CD4-positive, alpha-beta T cell treated with Interleukin-4 for 4 hours (primary cell): ENCODE results near the gene CYTL1.
"Not testable (repeated sequence)": the region's sequence is repeated elsewhere in the genome, so short reads cannot be mapped to it uniquely, and the experiment has no call there.

Experiments used
- DNase-seq: peaks from one replicate; pipeline ENCODE4 v3.0.0-alpha.2; 2020

CYTL1 gene

GRCh38 chr4:5032813-5033212 is 13.6 kb upstream of the CYTL1 start:
- no peak for DNase-seq

GRCh38 chr4:5030927-5031326 is 11.7 kb upstream of the CYTL1 start:
- no peak for DNase-seq

DNA sequence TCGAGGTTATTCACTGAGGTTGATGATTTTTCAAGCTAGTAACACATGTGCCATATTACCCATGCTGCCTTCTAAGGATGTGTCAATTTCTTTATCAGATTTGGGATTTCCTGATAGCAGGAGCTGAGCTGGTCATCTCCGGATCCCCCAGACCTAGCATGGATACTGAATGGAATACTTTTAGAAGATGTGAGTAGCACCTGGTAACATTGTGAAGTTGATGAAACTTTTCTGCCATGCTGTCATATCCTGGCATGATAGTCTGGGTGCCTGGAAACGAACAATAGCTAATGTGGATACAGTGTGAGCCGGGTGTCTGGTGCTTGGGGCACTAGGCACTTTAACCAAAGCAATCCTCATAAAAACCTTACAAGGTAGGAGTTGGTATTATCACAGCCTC is 11.0 kb upstream of the CYTL1 start:
- DNase-seq, result no peak

- no peak for DNase-seq
Observed at GRCh38 chr4:5029447-5029846, 10.2 kb upstream of the CYTL1 start.

- no peak for DNase-seq
Observed at GRCh38 chr4:5028480-5028879, 9.2 kb upstream of the CYTL1 start.

DNA sequence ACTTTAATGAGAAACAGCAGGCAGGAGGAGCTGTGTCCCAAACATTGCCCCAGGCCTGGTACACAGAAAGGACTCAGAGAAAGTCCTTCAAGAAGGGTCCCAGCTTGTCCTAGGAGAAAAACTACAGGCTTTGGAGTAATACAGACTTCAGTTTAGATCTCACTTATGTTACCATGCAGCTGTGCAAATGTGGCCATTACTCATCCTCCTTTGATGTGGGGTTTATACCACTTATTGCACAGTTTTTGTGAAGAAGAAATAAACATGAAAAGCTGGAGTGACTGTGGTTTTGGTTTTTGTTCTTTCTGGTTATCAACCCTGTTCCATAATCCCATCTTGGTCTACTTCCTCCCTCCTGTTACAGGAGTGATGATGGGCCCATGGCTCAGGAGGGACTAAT is 8.1 kb upstream of the CYTL1 start:
- DNase-seq, result no peak

DNA sequence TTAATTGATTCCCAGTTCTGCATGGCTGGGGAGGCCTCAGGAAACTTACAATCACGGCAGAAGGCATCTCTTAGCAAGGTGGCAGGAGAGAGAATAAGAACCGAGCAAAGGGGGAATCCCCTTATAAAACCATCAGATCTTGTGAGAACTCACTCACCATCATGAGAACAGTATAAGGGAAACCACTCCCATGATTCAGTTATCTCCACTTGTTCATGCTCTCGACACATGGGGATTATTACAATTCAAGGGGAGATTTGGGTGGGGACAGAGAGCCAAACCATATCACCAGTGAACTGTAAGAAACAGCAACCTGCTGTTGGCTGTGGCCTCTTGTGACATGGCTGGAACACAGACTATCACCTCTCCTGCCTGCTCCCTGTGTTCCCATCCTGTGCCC is 7.1 kb upstream of the CYTL1 start:
- DNase-seq, result no peak

- no peak for DNase-seq
Observed at GRCh38 chr4:5024673-5025072, 5.4 kb upstream of the CYTL1 start.

DNA sequence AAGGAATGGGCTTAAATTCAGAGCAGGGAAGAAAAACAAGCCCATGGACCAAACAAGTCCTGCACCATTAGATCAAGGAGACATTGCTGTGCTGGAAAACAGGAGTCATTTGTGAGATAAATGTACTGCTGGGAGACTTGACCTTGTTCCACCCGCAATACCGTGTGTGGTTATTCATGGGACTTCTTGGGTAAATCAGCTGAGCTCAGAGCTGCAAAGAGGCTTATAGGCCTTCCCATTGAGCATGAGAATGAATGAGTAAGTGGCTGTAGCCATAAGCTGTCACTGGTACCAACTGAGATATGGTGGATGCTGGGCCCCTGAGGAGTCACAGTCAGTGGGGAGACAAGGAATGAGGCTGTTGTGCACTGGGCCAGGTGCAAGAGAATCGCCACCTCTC is 2.3 kb upstream of the CYTL1 start:
- no peak for DNase-seq

DNA sequence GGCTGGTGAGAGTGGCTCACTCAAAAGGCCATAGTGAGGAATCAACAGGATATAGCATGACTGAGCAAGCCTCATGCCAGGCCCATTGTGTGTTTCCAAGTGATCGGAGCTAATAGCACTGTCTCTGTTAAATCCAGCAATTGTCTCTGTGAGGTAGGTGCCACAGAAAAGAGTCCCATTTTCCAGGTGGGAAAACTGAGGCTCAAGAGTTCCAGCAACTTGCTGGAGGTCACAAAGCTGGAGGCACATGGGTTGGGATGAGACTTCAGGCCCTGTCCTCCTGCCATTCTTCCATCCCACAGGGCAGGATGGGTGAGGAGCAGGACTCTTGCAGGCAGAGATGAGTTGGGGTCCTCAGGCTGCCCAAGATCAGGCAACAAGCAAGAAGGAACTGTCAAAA is 1.1 kb upstream of the CYTL1 start:
- no peak for DNase-seq

DNA sequence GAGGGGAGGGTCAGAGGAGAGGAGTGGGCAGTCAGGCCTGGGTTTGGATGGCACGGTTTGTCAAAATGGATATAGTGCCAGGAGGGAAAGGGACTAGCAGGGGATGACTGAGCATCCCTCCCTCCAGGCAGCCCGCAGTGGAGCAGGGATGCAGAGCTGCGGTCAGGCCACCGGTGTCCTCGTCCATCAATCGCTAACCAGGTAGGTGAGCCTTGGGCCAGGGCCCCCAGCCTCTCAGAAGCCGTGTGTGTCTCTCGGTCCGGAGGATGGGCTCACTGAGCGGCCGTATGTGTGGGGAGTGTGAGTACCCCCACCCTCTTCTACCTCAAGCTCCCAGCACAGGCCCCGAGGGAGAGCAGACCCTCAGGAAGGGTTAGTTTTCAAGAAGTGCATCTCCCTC is 538 bp upstream of the CYTL1 start:
- no peak for DNase-seq

GRCh38 chr4:5018603-5019002 is 655 bp downstream of the CYTL1 start:
- no peak for DNase-seq

DNA sequence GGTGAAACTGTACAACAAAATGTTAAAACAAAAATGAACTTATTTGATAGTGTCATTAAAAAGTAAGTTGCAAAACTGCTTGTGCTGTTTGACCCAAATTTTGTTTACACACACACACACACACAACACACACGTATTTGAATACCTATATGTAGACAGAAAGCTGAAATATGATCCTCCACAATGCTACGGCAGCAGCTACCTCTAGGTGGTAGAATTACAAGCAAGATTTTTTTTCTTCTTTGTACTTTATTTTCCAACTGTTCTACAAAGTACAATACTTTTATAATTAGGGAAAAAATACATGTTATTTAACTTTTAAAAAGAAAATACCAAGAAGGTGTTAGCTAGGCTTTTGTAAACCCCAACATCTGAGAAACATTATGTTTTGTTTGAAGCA is 1.2 kb downstream of the CYTL1 start:
- DNase-seq, result no peak

DNA sequence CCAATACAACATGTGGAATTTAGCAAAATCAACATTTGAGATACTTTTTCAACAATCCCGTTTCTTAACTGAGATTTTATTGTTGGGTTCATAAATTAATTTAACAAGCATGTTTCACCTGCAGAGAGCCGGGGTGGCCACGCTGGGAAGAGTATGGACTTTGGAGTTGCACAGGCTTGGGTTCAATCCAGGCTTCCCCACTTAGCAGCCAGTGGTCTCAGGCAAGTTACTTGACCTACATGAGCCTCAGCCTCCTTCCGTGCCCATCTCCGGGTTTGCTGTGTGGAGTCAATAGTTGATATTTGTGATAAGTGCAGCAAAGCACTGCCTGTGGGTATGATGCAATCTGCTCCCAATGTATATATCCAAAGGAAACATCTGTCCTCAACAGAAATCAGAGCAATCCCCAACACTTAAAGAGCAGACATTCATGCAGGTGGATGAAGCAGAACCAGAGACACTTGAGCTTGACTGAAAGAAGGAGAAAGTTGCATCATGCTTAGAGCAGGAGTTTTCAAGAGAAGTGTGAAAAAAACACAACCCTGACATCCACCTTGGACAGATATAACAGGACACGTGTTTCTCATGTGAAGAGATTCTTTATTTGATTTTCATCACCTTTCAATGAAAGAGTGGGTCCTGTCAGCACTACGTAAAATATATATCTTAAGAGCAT is 5.1 kb downstream of the CYTL1 start:
- no peak for DNase-seq

DNA sequence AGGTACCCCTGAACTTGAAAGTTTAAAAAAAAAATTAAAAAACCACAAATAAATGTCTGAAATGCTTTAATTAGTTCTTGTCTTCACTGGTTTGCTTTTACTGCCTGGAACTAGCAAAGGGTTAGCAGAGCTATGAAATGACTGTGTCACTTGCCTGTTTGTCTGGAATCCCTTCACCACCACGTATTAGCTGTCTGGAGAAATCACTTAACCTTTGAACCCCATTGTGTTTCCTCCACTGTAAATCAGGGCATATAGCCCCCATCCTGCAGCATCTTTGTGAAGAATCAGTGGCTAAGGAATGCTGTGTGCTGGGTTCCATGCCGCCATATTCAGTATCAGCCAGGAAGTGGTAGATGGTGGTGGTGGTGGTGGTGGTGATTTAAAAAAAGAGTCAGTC is 6.3 kb downstream of the CYTL1 start:
- no peak for DNase-seq

DNA sequence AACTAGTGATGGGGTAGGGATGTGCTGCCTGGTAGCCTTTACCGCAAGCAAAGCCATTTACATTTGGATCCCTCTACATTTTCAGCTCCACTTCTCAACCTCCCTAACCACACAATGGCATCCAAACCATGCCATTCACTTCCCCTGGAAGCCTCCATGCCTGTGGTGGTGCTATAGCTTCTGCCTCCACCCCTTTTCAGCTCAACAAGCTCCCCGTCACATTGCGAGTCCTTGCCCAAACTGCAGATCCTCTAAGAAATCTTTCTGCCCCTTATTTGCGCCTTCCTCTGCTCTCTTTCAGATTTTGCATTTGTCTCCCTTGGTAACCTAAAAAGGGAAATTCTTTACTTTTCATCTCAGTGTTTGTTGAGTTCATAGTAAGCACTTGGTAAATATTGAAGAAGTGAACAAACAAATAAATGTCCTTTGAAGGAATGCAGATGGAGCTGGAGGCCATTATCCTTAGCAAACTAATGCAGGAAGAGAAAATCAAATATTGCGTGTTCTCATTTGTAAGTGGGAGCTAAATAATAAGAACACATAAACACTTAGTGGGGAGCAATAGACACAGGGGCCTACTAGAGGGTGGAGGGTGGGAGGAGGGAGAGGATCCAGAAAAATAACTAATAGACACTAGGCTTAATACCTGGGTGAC is 6.9 kb downstream of the CYTL1 start:
- no peak for DNase-seq

- DNase-seq, result no peak
Observed at GRCh38 chr4:5010984-5011383, 8.3 kb downstream of the CYTL1 start.

- no peak for DNase-seq
Observed at GRCh38 chr4:5009796-5010195, 9.5 kb downstream of the CYTL1 start.

DNA sequence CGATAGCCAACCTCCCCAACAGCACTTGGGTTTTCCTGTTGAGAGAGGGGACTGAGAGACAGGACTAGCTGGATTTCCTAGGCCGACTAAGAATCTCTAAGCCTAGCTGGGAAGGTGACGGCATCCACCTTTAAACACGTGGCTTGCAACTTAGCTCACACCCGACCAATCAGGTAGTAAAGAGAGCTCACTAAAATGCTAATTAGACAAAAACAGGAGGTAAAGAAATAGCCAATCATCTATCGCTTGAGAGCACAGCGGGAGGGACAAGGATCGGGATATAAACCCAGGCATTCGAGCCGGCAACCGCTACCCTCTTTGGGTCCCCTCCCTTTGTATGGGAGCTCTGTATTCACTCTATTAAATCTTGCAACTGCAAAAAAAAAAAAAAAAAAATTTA is 12.3 kb downstream of the CYTL1 start:
- not testable (repeated sequence) for DNase-seq

GRCh38 chr4:5004496-5004895 is 14.8 kb downstream of the CYTL1 start:
- DNase-seq, result no peak

- no peak for DNase-seq
Observed at GRCh38 chr4:5003918-5004317, 15.3 kb downstream of the CYTL1 start.

- DNase-seq, result no peak
Observed at GRCh38 chr4:5003372-5003857, 15.8 kb downstream of the CYTL1 start.

DNA sequence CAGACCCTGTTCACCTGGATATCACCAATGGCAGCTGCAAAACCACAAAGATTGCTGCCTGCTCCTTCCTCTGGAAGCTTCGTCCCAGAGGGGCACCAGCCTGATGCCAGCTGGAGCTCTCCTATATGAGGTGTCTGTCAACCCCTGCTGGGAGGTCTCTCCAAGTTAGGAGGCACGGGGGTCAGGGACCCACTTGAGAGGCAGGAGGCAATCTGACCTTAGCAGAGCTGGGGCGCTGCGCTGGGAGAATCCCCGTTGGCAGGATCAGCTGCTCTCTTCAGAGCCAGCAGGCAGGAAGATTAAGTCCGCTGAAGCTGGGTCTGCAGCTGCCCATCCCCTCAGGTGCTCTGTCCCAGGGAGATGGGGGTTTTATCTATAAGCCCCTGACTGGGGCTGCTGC is 17.6 kb downstream of the CYTL1 start:
- DNase-seq, result not testable (repeated sequence)

DNA sequence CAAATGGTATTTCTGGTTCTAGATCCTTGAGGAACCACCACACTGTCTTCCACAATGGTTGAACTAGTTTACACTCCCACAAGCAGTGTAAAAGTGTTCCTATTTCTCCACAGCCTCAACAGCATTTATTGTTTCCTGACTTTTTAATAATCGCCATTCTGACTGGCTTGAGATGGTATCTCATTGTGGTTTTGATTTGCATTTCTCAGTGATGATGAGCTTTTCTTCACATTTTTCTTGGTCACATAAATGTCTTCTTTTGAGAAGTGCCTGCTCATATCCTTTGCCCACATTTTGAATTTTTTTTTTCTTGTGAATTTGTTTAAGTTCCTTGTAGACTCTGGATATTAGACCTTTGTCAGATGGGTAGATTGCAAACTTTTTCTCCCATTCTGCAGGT is 22.3 kb downstream of the CYTL1 start:
- DNase-seq, result not testable (repeated sequence)

GRCh38 chr4:4995908-4996265 is 23.4 kb downstream of the CYTL1 start:
- DNase-seq, result no peak
